Activated CD8-positive, alpha-beta memory T cell treated with anti-CD3 and anti-CD28 coated beads for 36 hours (primary cell): ENCODE measurements around the gene CEACAM20. TPM values are rescaled to one million over a fixed set of nuclear protein-coding genes. Genes with fewer than 3 reads are reported as not detected.
"Not testable (repeated sequence)": the region's sequence is repeated elsewhere in the genome, so short reads cannot be mapped to it uniquely, and the experiment has no call there.

ENCODE experiments used
- CTCF ChIA-PET: fragments of 350-600 bp; sonication (Branson Sonifier 250); formaldehyde crosslinking; loops from one replicate; lab custom pipeline; 2021; ENCODE audit warnings: antibody characterized with exemption; lab: Charles Lee
- POLR2A ChIA-PET: fragments of 350-600 bp; sonication (Branson Sonifier 250); formaldehyde crosslinking; loops from one replicate; lab custom pipeline; 2021; ENCODE audit warnings: antibody characterized with exemption; lab: Charles Lee
- total RNA-seq, 2 experiments: library from RNA; stranded (reverse); gene quantifications; one replicate each; pipeline ENCODE4 v1.2.3, GENCODE V29; 2021

The CEACAM20 gene
- total RNA-seq, 2 experiments from 2014 or later, result not detected

GRCh38 chr19:44552324-44552723, 22.8 kb upstream of the CEACAM20 start:
- POLR2A ChIA-PET, result no interaction called here
- CTCF ChIA-PET, result no interaction called here

GRCh38 chr19:44551850-44552249, 22.4 kb upstream of the CEACAM20 start:
- POLR2A ChIA-PET, result no interaction called here
- CTCF ChIA-PET, result no interaction called here

GRCh38 chr19:44550976-44551375, 21.5 kb upstream of the CEACAM20 start:
- POLR2A ChIA-PET, CTCF ChIA-PET: not testable (repeated sequence)

- POLR2A ChIA-PET, result no interaction called here
- CTCF ChIA-PET, result no interaction called here
Measured at GRCh38 chr19:44549507-44549906, 20.0 kb upstream of the CEACAM20 start.

- CTCF ChIA-PET, result no interaction called here
- POLR2A ChIA-PET, result interaction anchor here (0.6 kb wide), 1 partner anchor 103 kb away, joined by 3 read pairs; no protein-coding TSS in a partner anchor
Measured at GRCh38 chr19:44548736-44549135, 19.3 kb upstream of the CEACAM20 start.

GRCh38 chr19:44544031-44544430, 14.6 kb upstream of the CEACAM20 start:
- POLR2A ChIA-PET, result no interaction called here

GRCh38 chr19:44542671-44543070, 13.2 kb upstream of the CEACAM20 start:
- POLR2A ChIA-PET, result interaction anchor here (0.6 kb wide), 1 partner anchor 13 kb away, joined by 4 read pairs; no protein-coding TSS in a partner anchor
- CTCF ChIA-PET, result no interaction called here

More at GRCh38 chr19:44544031-44544430, 14.6 kb upstream of the CEACAM20 start:
- CTCF ChIA-PET, result no interaction called here

GRCh38 chr19:44540736-44541135, 11.3 kb upstream of the CEACAM20 start:
- ChIA-PET POLR2A (no interaction called here), CTCF (no interaction called here)

- ChIA-PET CTCF (interaction anchor here (0.7 kb wide), 1 partner anchor 119 kb away, joined by 3 read pairs; no protein-coding TSS in a partner anchor), POLR2A (no interaction called here)
Measured at GRCh38 chr19:44539991-44540390, 10.5 kb upstream of the CEACAM20 start.

- CTCF ChIA-PET, result interaction anchor here (0.7 kb wide), 1 partner anchor 120 kb away, joined by 3 read pairs; no protein-coding TSS in a partner anchor
- POLR2A ChIA-PET, result no interaction called here
Measured at GRCh38 chr19:44539236-44539826, 9.9 kb upstream of the CEACAM20 start.

GRCh38 chr19:44535361-44535760, 5.9 kb upstream of the CEACAM20 start:
- CTCF ChIA-PET, POLR2A ChIA-PET: not testable (repeated sequence)

GRCh38 chr19:44532819-44533218, 3.3 kb upstream of the CEACAM20 start:
- ChIA-PET POLR2A (no interaction called here), CTCF (no interaction called here)

GRCh38 chr19:44530777-44531176, 1.3 kb upstream of the CEACAM20 start:
- CTCF ChIA-PET, result no interaction called here
- POLR2A ChIA-PET, result no interaction called here

- CTCF ChIA-PET, result no interaction called here
Measured at GRCh38 chr19:44527554-44527953, 1.9 kb downstream of the CEACAM20 start.

GRCh38 chr19:44525721-44526430, 3.6 kb downstream of the CEACAM20 start:
- ChIA-PET CTCF (no interaction called here), POLR2A (no interaction called here)

More at GRCh38 chr19:44527554-44527953, 1.9 kb downstream of the CEACAM20 start:
- POLR2A ChIA-PET, result no interaction called here

GRCh38 chr19:44521370-44521769, 8.1 kb downstream of the CEACAM20 start:
- POLR2A ChIA-PET, result no interaction called here
- CTCF ChIA-PET, result no interaction called here

GRCh38 chr19:44517146-44517545, 12.3 kb downstream of the CEACAM20 start:
- ChIA-PET POLR2A (no interaction called here), CTCF (no interaction called here)

GRCh38 chr19:44515907-44516306, 13.6 kb downstream of the CEACAM20 start:
- POLR2A ChIA-PET, result no interaction called here
- CTCF ChIA-PET, result no interaction called here

- POLR2A ChIA-PET, result no interaction called here
- CTCF ChIA-PET, result no interaction called here
Measured at GRCh38 chr19:44515031-44515430, 14.4 kb downstream of the CEACAM20 start.

GRCh38 chr19:44512326-44513298, 16.9 kb downstream of the CEACAM20 start:
- ChIA-PET POLR2A (no interaction called here), CTCF (no interaction called here)
